Heart right ventricle (tissue), 16 donors: ENCODE measurements around the gene PXDN. TPM values are rescaled to one million over a fixed set of nuclear protein-coding genes. Genes with fewer than 3 reads are reported as not detected.

ENCODE experiments used
- ATAC-seq, 8 donors: fragments of 200-7000 bp; cut with Tn5 transposase; one replicate each; pipeline ENCODE4 v1.9.1; 2020; ENCODE audit warnings: mild to moderate bottlenecking in 8 of 8, moderate library complexity in 8 of 8, moderate number of reproducible peaks in 1 of 8
- DNase-seq, 2 donors: peaks; one replicate each; pipeline ENCODE4 v3.0.0-alpha.2; 2020
- H3K27ac ChIP-seq, 10 donors: fragments of 200-600 bp; sonication (generic) in 2 of 10; one replicate each; pipeline versions ENCODE4 v1.5.0 to v1.8.0; 2020 to 2022; ENCODE audit warnings: mild to moderate bottlenecking in 3 of 10
- H3K27me3 ChIP-seq, 7 donors: fragments of 200-600 bp; one replicate each; pipeline ENCODE4 v1.8.0; 2021 to 2022; ENCODE audit warnings: mild to moderate bottlenecking in 2 of 7
- H3K36me3 ChIP-seq, 9 donors: fragments of 200-600 bp; sonication (generic) in 1 of 9; one replicate each; pipeline versions ENCODE4 v1.5.0 to v1.8.0; 2020 to 2022; ENCODE audit warnings: mild to moderate bottlenecking in 2 of 9
- H3K4me1 ChIP-seq, 9 donors: fragments of 200-600 bp; sonication (generic) in 1 of 9; one replicate each; pipeline versions ENCODE4 v1.5.0 to v1.8.0; 2020 to 2022; ENCODE audit warnings: mild to moderate bottlenecking in 4 of 9
- H3K4me3 ChIP-seq, 10 donors: fragments of 200-600 bp; sonication (generic) in 2 of 10; one replicate each; pipeline versions ENCODE4 v1.5.0 to v1.8.0; 2020 to 2022; ENCODE audit warnings: mild to moderate bottlenecking in 7 of 10, moderate library complexity in 2 of 10
- H3K9me3 ChIP-seq, 11 donors: fragments of 200-600 bp in 10 of 11; sonication (generic) in 2 of 11; one replicate each; pipeline versions ENCODE4 v1.5.0 to v1.8.0; 2013 to 2022; ENCODE audit warnings: mild to moderate bottlenecking in 2 of 11, control low read depth in 1 of 11, moderate library complexity in 1 of 11
- WGBS, 2 donors: extraction: QIAGEN DNeasy Blood & Tissue Kit; methylation state at CpG; one replicate each; pipeline ENCODE4 v1.1.7; 2013; ENCODE audit warnings: inconsistent platforms in 1 of 2; 5-methylcytosine and 5-hydroxymethylcytosine counted together
- intact Hi-C, 10 donors: fragments of 100-400 bp; cut with DNase I; formaldehyde crosslinking; loops; one replicate each; pipeline versions ENCODE4 v1.11.1 to v1.14.2; 2022
- polyA plus RNA-seq, 2 donors: library from polyadenylated mRNA; stranded (reverse); fragments of 200-250 nt; gene quantifications; one replicate each; pipeline ENCODE4 v1.2.3, GENCODE V29; 2013
- total RNA-seq, 10 donors: library from RNA; stranded (reverse); fragmentation: NEBNext Ultra II Directional in 3 of 10; extraction: Animal tissue kit (Norgen Biotek cat#: 25700) in 3 of 10; gene quantifications; one replicate each; pipeline versions ENCODE4 v1.2.1 to v1.2.4, GENCODE V29; 2021 to 2023
- TF ChIP-seq, protein P1 (sequence below), 9 donors: fragments of 200-600 bp; sonication (generic) in 2 of 9; IDR thresholded peaks; one replicate each; pipeline versions ENCODE4 v1.5.0 to v1.8.0; 2021 to 2022; ENCODE audit warnings: antibody characterized with exemption in 9 of 9, mild to moderate bottlenecking in 5 of 9, moderate library complexity in 1 of 9
- donor health status: Arrhythmogenic right ventricular cardiomyopathy.
- donor health status: ischemic (EF 13 %, LVEDD 7.1; RV severe dilation, severe dysfunction).
- donor health status: healthy with polysubstance abuse.
- donor health status: DM: no; HTN: yes; CAD: no.
- donor health status: DM: no; HTN: no; CAD: no.
- donor health status: ischemic (EF 25% LVEDD 6.9; RV normal size, moderate dysfunction).
- donor health status: ischemic (EF 25% LVEDD 5.7; RV mildly dilated, moderate dysfunction).
- donor health status: healthy.
- donor health status: DM: yes; HTN: yes; CAD: no.
- donor health status: Ischemic cardiomyopathy.
- donor health status: ischemic (EF 35%, LVEDD 5.7; RV mildly dilated, moderate dysfunction).
- donor health status: nonischemic (EF 11% LVEDD 7.7; RV severe dilation, severe dysfunction).
- donor health status: DM: yes; HTN: yes; CAD: no.
- donor health status: PGD.
- donor health status: ischemic (EF 29% LVEDD 5.4; RV normal size, mild dysfunction).
- donor health status: nonischemic (EF 23%, LVEDD 6.1; RV moderate dilation, normal function).

Gene PXDN
- total and polyA plus RNA-seq, 12 donors, result 7.8 to 65.0 (median 18.9) TPM

- WGBS, 2 donors, result 86 to 92% methylated on average over 6 of the region's 6 CpGs
- Histone ChIP-seq H3K36me3 (no peaks in the 10 kb centered on the region), H3K9me3 (peaks cover 0 to 8% (median 0%) of the 10 kb centered on the region in 11 donors), H3K27me3 (peaks cover 0 to 26% (median 9%) of the 10 kb centered on the region in 7 donors), H3K27ac (no peak overlapping the region), H3K4me1 (peaks cover 0 to 20% (median 6%) of the 10 kb centered on the region in 9 donors), H3K4me3 (no peak overlapping the region)
- TF ChIP-seq, protein P1, sequence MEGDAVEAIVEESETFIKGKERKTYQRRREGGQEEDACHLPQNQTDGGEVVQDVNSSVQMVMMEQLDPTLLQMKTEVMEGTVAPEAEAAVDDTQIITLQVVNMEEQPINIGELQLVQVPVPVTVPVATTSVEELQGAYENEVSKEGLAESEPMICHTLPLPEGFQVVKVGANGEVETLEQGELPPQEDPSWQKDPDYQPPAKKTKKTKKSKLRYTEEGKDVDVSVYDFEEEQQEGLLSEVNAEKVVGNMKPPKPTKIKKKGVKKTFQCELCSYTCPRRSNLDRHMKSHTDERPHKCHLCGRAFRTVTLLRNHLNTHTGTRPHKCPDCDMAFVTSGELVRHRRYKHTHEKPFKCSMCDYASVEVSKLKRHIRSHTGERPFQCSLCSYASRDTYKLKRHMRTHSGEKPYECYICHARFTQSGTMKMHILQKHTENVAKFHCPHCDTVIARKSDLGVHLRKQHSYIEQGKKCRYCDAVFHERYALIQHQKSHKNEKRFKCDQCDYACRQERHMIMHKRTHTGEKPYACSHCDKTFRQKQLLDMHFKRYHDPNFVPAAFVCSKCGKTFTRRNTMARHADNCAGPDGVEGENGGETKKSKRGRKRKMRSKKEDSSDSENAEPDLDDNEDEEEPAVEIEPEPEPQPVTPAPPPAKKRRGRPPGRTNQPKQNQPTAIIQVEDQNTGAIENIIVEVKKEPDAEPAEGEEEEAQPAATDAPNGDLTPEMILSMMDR (IDR thresholded peaks at IDR 0.05), result no peak
- DNase-seq, result no peak
- ATAC-seq, result no peak
- intact Hi-C loops, result loop anchor here in 5 of 10 donors (5.0 to 10.0 kb wide), 3 partner anchors 62 to 200 kb away; no protein-coding TSS in a partner anchor
These were observed 8.4 kb upstream of the PXDN start for GRCh38 chr2:1752751-1753150.

DNA sequence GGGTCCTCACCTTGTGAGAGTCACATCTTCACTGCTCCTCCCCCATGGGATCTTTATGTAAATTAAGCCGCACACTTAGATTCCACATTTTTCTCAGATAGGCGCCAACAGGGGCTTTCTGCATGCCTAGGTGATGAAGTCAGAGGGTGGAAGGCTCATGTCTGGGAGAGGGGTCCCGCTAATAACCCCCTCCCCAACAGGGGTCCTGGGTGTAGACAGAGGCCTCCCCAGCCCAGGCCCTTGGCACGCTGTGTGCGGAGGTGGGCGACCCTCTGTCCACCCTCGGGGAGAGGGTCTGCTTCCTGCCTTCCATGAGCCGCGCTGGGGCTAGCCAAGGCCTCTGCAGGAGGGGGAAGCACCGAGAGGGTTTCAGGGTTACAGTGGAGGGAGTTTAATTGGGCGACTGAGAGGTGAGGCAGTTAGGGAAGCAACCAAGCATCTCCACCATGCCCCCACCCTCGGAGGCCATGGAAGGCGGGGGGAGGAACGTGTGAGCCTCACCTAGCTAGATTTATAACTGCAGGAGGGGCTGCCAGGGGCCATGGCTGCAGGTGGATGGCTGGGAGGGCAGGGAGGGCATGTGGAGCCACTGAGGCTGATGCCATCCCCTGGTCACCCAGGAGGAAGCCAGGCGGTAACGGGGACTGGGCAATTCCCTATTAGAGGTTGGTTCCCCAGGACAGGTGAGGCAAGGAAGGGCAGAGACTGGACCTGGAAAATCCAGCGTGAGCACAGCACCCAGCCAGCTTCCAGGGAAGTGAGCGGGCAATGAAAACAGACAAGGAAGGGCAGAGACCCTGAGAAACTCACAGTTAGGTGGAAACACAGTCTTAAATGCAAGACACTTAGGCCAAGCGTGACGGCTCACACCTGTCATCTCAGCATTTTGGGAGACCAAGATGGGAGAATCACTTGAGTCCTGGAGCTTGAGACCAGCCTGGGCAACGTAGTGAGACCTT lies 7.7 kb upstream of the PXDN start:
- Histone ChIP-seq H3K27me3 (peaks cover 0 to 26% (median 9%) of the 10 kb centered on the region in 7 donors), H3K4me3 (no peak overlapping the region), H3K4me1 (peaks cover 0 to 20% (median 6%) of the 10 kb centered on the region in 9 donors), H3K27ac (no peak overlapping the region), H3K36me3 (no peaks in the 10 kb centered on the region), H3K9me3 (peaks cover 0 to 8% (median 0%) of the 10 kb centered on the region in 11 donors)
- TF ChIP-seq, protein P1 (IDR thresholded peaks at IDR 0.05), result no peak
- no peak for DNase-seq
- intact Hi-C loops, result loop anchor here in 5 of 10 donors (5.0 to 10.0 kb wide), 3 partner anchors 63 to 200 kb away; no protein-coding TSS in a partner anchor
- WGBS, 2 donors, result 76 to 80% methylated on average over 21 of the region's 21 CpGs
- ATAC-seq, result no peak

DNA sequence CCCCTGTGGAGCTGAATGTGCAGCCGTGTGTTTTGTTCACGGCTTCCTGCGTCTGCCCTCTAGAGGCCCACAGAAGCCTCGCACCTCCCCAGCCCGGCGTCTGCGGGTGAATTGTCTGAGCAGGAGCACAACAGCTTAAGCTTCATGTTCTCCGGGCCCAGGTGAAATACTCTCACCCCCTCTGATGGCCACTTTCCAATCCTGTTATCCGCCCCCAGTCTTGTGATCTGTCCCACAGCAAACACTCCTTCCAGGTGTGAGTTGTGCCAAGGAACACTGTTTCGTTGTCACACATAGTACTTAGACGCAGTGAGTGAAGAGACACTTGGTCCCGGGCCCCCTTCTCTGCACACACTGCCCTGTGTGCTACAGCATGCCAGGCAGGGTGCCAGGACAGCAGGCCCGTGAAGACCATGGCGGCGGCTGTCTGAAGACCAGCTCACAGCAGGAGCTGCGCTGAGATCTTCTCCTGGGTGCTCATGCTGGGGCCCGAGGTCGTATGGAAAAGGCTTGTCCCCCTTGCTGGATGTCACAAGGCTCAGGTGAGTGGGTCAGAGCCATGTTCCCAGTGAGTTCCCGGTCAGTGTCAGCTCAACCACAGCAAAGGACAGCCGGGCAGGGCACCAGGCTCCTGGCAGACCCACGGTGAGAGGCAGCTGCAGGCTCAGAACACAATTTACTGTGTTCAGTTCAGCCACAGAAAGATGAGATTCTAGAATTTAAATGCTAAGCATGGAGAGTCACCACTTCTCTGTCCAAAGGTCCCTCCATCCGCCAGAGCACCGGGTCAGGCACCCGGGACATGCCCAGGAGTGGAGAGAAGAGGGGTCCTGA lies 6.8 kb upstream of the PXDN start:
- H3K27ac ChIP-seq, result no peak overlapping the region
- 41 to 50% methylated on average over 24 of the region's 24 CpGs for WGBS, 2 donors
- peaks cover 0 to 26% (median 16%) of the 10 kb centered on the region in 7 donors for H3K27me3 ChIP-seq
- peaks cover 0 to 20% (median 6%) of the 10 kb centered on the region in 9 donors for H3K4me1 ChIP-seq
- intact Hi-C loops, result loop anchor here in 5 of 10 donors (5.0 to 10.0 kb wide), 3 partner anchors 64 to 199 kb away; no protein-coding TSS in a partner anchor
- TF ChIP-seq, protein P1 (IDR thresholded peaks at IDR 0.05), result peak; percentile 76 to 89 (median 84)
- H3K36me3 ChIP-seq, result no peaks in the 10 kb centered on the region
- ATAC-seq (peak; percentile 71 to 86 (median 78)), DNase-seq (peak; percentile 66 to 67)
- H3K9me3 ChIP-seq, result peaks cover 0 to 8% (median 0%) of the 10 kb centered on the region in 11 donors
- H3K4me3 ChIP-seq, result no peak overlapping the region
